OCI-LY7 (cell line): ENCODE data around the gene DRC7.

Experiments used
- CTCF ChIP-seq: fragments of 200-600 bp; sonication (generic); conservative IDR thresholded peaks from 2 replicates; pipeline ENCODE4 v1.5.1; 2014; ENCODE audit warnings: mild to moderate bottlenecking, antibody characterized with exemption, low read length, moderate library complexity, mixed read lengths
- EZH2phosphoT487 ChIP-seq: fragments of 200-600 bp; sonication (generic); IDR thresholded peaks from 2 replicates; pipeline ENCODE4 v1.6.1; 2018; ENCODE audit warnings: low read depth, borderline replicate concordance, mild to moderate bottlenecking, mixed run types, antibody characterized with exemption, low read length, moderate library complexity, mixed read lengths

GRCh38 chr16:57734308-57734924, 39.8 kb downstream of the DRC7 start:
- TF ChIP-seq CTCF (no peak), EZH2phosphoT487 (no peak)
